Thyroid gland (tissue), 4 donors: ENCODE measurements around the gene RGMB. TPM values are rescaled to one million over a fixed set of nuclear protein-coding genes. Genes with fewer than 3 reads are reported as not detected.

Experiments used
- DNase-seq, 2 donors: peaks; one replicate each; pipeline ENCODE4 v3.0.0-alpha.2; 2019
- H3K27ac ChIP-seq, 3 donors: fragments of 200-600 bp; sonication (generic); 1 replicate in 2 of 3; 2 replicates in 1 of 3; pipeline ENCODE4 v1.5.1; 2016 to 2019; ENCODE audit warnings: mild to moderate bottlenecking in 1 of 3, moderate library complexity in 1 of 3
- H3K27me3 ChIP-seq: fragments of 200-600 bp; sonication (generic); one replicate; pipeline ENCODE4 v1.5.1; 2019
- H3K36me3 ChIP-seq, 2 donors: fragments of 200-600 bp; sonication (generic); one replicate each; pipeline ENCODE4 v1.5.1; 2016 to 2019
- H3K4me1 ChIP-seq, 2 donors: fragments of 200-600 bp; sonication (generic); one replicate each; pipeline ENCODE4 v1.5.1; 2017 to 2019
- H3K4me3 ChIP-seq, 3 donors: fragments of 200-600 bp; sonication (generic); replicated peaks in 1 of 3; 1 replicate in 2 of 3; 2 replicates in 1 of 3; pipeline ENCODE4 v1.5.1; 2016; ENCODE audit warnings: mild to moderate bottlenecking in 1 of 3
- H3K9me3 ChIP-seq: fragments of 200-600 bp; sonication (generic); one replicate; pipeline ENCODE4 v1.5.1; 2017
- POLR2A ChIP-seq, 2 donors: fragments of 450-650 bp; IDR thresholded peaks; one replicate each; pipeline ENCODE4 v1.6.1; 2017; ENCODE audit warnings: antibody characterized with exemption in 2 of 2, mild to moderate bottlenecking in 2 of 2, moderate library complexity in 1 of 2
- WGBS, 2 donors: methylation state at CpG; one replicate each; pipeline ENCODE4 v1.1.5; 2017; 5-methylcytosine and 5-hydroxymethylcytosine counted together
- intact Hi-C: fragments of 100-400 bp; cut with DNase I; formaldehyde crosslinking; loops from one replicate; pipeline ENCODE4 v1.15.1; 2023
- total RNA-seq, 4 donors: library from RNA; depleted of rRNA; stranded (reverse); fragments of >200 nt; gene quantifications; one replicate each; pipeline ENCODE4 v1.2.3, GENCODE V29; 2016
- TF ChIP-seq, protein P1 (sequence below), 6 experiments: fragments of 200-600 bp in 3 of 6; fragments of 450-650 bp in 3 of 6; sonication (generic) in 3 of 6; IDR thresholded peaks; one replicate each; pipeline ENCODE4 v1.5.1; 2016 to 2019; ENCODE audit warnings: antibody characterized with exemption in 6 of 6, mild to moderate bottlenecking in 2 of 6, inconsistent platforms in 1 of 6, moderate library complexity in 1 of 6

RGMB gene
- total RNA-seq, 4 donors from 2014 or later, result 25.3 to 29.7 (median 27.5) TPM

GRCh38 chr5:98757978-98758377 lies 15.5 kb upstream of the RGMB start:
- WGBS, 2 donors, result 84 to 94% methylated on average over 2 of the region's 2 CpGs
- Histone ChIP-seq H3K36me3 (no peaks in the 10 kb centered on the region), H3K4me3 (no peak overlapping the region), H3K27me3 (no peaks in the 10 kb centered on the region), H3K4me1 (no peaks in the 10 kb centered on the region), H3K27ac (no peak overlapping the region), H3K9me3 (no peaks in the 10 kb centered on the region)
- TF ChIP-seq, protein P1, sequence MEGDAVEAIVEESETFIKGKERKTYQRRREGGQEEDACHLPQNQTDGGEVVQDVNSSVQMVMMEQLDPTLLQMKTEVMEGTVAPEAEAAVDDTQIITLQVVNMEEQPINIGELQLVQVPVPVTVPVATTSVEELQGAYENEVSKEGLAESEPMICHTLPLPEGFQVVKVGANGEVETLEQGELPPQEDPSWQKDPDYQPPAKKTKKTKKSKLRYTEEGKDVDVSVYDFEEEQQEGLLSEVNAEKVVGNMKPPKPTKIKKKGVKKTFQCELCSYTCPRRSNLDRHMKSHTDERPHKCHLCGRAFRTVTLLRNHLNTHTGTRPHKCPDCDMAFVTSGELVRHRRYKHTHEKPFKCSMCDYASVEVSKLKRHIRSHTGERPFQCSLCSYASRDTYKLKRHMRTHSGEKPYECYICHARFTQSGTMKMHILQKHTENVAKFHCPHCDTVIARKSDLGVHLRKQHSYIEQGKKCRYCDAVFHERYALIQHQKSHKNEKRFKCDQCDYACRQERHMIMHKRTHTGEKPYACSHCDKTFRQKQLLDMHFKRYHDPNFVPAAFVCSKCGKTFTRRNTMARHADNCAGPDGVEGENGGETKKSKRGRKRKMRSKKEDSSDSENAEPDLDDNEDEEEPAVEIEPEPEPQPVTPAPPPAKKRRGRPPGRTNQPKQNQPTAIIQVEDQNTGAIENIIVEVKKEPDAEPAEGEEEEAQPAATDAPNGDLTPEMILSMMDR (IDR thresholded peaks at IDR 0.05), result no peak
- no peak for DNase-seq
- intact Hi-C loops, result no loop called here

GRCh38 chr5:98763001-98763630 lies 10.3 kb upstream of the RGMB start:
- Histone ChIP-seq H3K4me3 (no peak overlapping the region), H3K36me3 (no peaks in the 10 kb centered on the region), H3K9me3 (no peaks in the 10 kb centered on the region), H3K27ac (no peak overlapping the region), H3K27me3 (no peaks in the 10 kb centered on the region), H3K4me1 (peaks cover 0 to 6% of the 10 kb centered on the region in 2 donors)
- no peak for DNase-seq
- WGBS, 2 donors, result 84 to 86% methylated on average over 6 of the region's 6 CpGs
- intact Hi-C loops, result no loop called here
- TF ChIP-seq POLR2A (IDR thresholded peaks at IDR 0.05), result no peak
- TF ChIP-seq, protein P1 (IDR thresholded peaks at IDR 0.05), result no peak

DNA sequence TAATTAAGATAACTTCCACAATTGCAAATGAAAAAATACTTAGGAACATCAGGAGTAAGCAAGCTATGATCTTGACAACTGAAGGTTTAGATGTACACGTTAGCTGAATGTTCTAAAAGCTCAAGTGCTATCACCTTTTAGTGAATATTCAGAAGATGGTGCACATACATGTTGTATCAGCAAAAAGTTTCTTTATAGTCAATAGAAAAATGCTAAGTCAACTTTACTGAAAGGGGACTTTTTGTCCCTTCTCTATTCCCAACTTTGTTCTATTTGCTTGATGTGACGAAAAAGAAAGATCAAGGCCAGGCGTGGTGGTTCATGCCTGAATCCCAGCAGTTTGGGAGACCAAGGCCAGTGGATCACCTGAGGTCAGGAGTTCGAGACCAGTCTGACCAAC lies 7.6 kb upstream of the RGMB start:
- Histone ChIP-seq H3K36me3 (no peaks in the 10 kb centered on the region), H3K27me3 (no peaks in the 10 kb centered on the region), H3K4me3 (no peak overlapping the region), H3K4me1 (peaks cover 0 to 6% of the 10 kb centered on the region in 2 donors), H3K27ac (no peak overlapping the region), H3K9me3 (no peaks in the 10 kb centered on the region)
- intact Hi-C loops, result no loop called here
- TF ChIP-seq, protein P1 (IDR thresholded peaks at IDR 0.05), result no peak
- no peak for TF ChIP-seq POLR2A (IDR thresholded peaks at IDR 0.05)
- WGBS, 2 donors, result 95% methylated on average over 4 of the region's 4 CpGs
- DNase-seq, result no peak

- Histone ChIP-seq H3K4me3 (no peak overlapping the region), H3K27ac (peak overlapping the region in 1 of 3 donors; percentile 75), H3K27me3 (no peaks in the 10 kb centered on the region), H3K9me3 (no peaks in the 10 kb centered on the region), H3K36me3 (no peaks in the 10 kb centered on the region), H3K4me1 (peaks cover 0 to 10% of the 10 kb centered on the region in 2 donors)
- WGBS, 2 donors, result 13 to 24% methylated on average over 2 of the region's 2 CpGs
- TF ChIP-seq POLR2A (IDR thresholded peaks at IDR 0.05), result no peak
- TF ChIP-seq, protein P1 (IDR thresholded peaks at IDR 0.05), result no peak
- DNase-seq, result no peak
- intact Hi-C loops, result no loop called here
Observed at GRCh38 chr5:98767581-98767980, 5.9 kb upstream of the RGMB start.

DNA sequence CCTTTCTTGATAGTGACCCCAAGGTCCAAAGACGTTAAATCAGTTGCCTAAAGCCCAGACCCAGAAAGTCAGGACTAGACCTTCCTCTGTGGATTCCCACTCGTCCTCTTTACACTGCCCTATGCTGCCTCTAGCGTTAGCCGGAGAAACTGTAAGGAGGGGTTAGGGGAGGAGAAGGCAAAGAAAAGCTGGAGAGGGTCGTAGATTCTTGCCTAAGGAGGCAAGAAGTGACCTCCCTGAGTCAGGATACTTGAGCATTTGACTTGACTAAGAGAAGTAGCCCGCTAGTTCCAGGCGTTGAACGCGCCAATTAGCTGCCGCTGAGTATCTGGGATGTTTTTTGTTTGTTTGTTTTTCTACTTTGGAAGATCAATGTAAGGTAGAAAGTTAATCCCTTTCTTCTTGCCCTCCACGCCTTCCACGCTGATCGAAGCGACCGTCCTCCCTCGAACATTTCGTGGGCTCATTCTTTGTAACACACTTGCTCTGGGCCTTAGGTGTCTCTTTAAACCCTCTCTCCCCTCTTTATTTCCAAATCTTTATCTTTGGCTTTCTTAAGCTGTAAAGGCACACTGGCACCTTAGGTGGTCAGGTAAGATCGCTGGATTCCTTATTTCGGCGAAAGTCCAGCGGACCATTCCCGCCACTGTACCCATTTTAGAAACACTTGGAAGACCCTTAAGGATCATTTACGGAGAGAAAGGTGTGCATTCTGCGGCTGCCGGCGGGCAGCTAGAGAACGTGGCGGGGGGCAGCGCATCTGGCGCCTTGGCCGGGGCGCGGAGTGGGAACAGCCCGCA lies 5.1 kb upstream of the RGMB start:
- TF ChIP-seq, protein P1 (IDR thresholded peaks at IDR 0.05), result peak; percentile 72 to 87 (median 80)
- TF ChIP-seq POLR2A (IDR thresholded peaks at IDR 0.05), result no peak

More for the DNA sequence above, 5.1 kb upstream of the RGMB start:
- Histone ChIP-seq H3K4me1 (peaks cover 0 to 11% of the 10 kb centered on the region in 2 donors), H3K36me3 (no peaks in the 10 kb centered on the region), H3K4me3 (peak overlapping the region; percentile 26 to 91 (median 57)), H3K27me3 (no peaks in the 10 kb centered on the region), H3K27ac (peak overlapping the region in 2 of 3 donors; percentile 66 to 75), H3K9me3 (no peaks in the 10 kb centered on the region)
- WGBS, 2 donors, result 1% methylated on average over 23 to 34 of the region's 34 CpGs
- intact Hi-C loops, result no loop called here
- peak; percentile 43 to 47 for DNase-seq
